Measurements from ENCODE around the gene TTYH3. TPM values are rescaled to one million over a fixed set of nuclear protein-coding genes. Genes with fewer than 3 reads are reported as not detected.

The TTYH3 gene
- total RNA-seq, 6 experiments from 2014 or later = 10.3 to 59.3 (median 37.6) TPM

GRCh38 chr7:2686101-2686500 lies 54.3 kb downstream of the TTYH3 start:
- Histone ChIP-seq H3K36me3 (no peaks in the 10 kb centered on the region), H3K27ac (no peak overlapping the region), H3K9me3 (no peaks in the 10 kb centered on the region), H3K4me3 (no peak overlapping the region), H3K27me3 (peaks cover 0 to 13% of the 10 kb centered on the region in 2 donors), H3K4me1 (no peaks in the 10 kb centered on the region)
- DNase-seq = no peak
- intact Hi-C loops (cut with DNase I) = loop anchor here (10.0 kb wide), 3 partner anchors 111 to 211 kb away; partner anchors contain the start of gene GRIFIN (in 2 of the 2)
- no peak for ATAC-seq
- WGBS (ENCODE audit: insufficient coverage, low coverage, low lambda C conversion rate, missing lambda C conversion rate) = 84% methylated on average over 14 of the region's 14 CpGs
- TF ChIP-seq POLR2A (IDR thresholded peaks at IDR 0.05) (no peak), CTCF (IDR thresholded peaks at IDR 0.05) (no peak)

GRCh38 chr7:2687338-2687869 lies 55.6 kb downstream of the TTYH3 start:
- WGBS (ENCODE audit: insufficient coverage, low coverage, low lambda C conversion rate, missing lambda C conversion rate) = 75% methylated on average over 6 of the region's 17 CpGs
- no peaks in the 10 kb centered on the region for H3K4me1 ChIP-seq
- TF ChIP-seq CTCF (IDR thresholded peaks at IDR 0.05) (no peak), POLR2A (IDR thresholded peaks at IDR 0.05) (no peak)
- DNase-seq (no peak), ATAC-seq (peak in 3 of 4 donors; percentile 8 to 23 (median 16))
- no peak overlapping the region for H3K4me3 ChIP-seq
- intact Hi-C loops (cut with DNase I) = loop anchor here (10.0 kb wide), 3 partner anchors 113 to 213 kb away; partner anchors contain the start of gene GRIFIN (in 2 of the 2)
- H3K27me3 ChIP-seq = peaks cover 0 to 13% of the 10 kb centered on the region in 2 donors
- H3K9me3 ChIP-seq = no peaks in the 10 kb centered on the region
- no peaks in the 10 kb centered on the region for H3K36me3 ChIP-seq
- no peak overlapping the region for H3K27ac ChIP-seq

- Histone ChIP-seq H3K4me1 (no peaks in the 10 kb centered on the region), H3K27me3 (peaks cover 0 to 13% of the 10 kb centered on the region in 2 donors), H3K9me3 (no peaks in the 10 kb centered on the region), H3K4me3 (no peak within 1 kb of the TSS), H3K27ac (no peak within 1 kb of the TSS), H3K36me3 (no peaks in the 10 kb centered on the region)
- peak in 2 of 4 donors; percentile 27 to 34 for ATAC-seq
- no peak for DNase-seq
- 0% methylated on average over 3 of the region's 41 CpGs for WGBS (ENCODE audit: insufficient coverage, low coverage, low lambda C conversion rate, missing lambda C conversion rate)
- intact Hi-C loops (cut with DNase I) = loop anchor here (10.0 kb wide), 3 partner anchors 113 to 213 kb away; partner anchors contain the start of gene GRIFIN (in 2 of the 2)
- TF ChIP-seq POLR2A (IDR thresholded peaks at IDR 0.05) (no peak), CTCF (IDR thresholded peaks at IDR 0.05) (no peak)
These were observed 56.1 kb downstream of the TTYH3 start, which contains the start of gene AMZ1 for GRCh38 chr7:2687881-2688318. Gene AMZ1 (plus strand): TSS chr7:2688202. CDS start chr7:2700452, 12,250 bp downstream.

GRCh38 chr7:2688409-2689342 lies 56.9 kb downstream of the TTYH3 start:
- 14% methylated on average over 25 of the region's 62 CpGs for WGBS (ENCODE audit: insufficient coverage, low coverage, low lambda C conversion rate, missing lambda C conversion rate)
- Histone ChIP-seq H3K27me3 (peaks cover 0 to 13% of the 10 kb centered on the region in 2 donors), H3K36me3 (no peaks in the 10 kb centered on the region), H3K4me1 (peaks cover 0 to 5% (median 0%) of the 10 kb centered on the region in 4 donors), H3K27ac (no peak overlapping the region), H3K4me3 (no peak overlapping the region), H3K9me3 (no peaks in the 10 kb centered on the region)
- intact Hi-C loops (cut with DNase I) = loop anchor here (10.0 kb wide), 3 partner anchors 114 to 214 kb away; partner anchors contain the start of gene GRIFIN (in 2 of the 2)
- DNase-seq (no peak), ATAC-seq (peak in 1 of 4 donors; percentile 7)
- TF ChIP-seq CTCF (IDR thresholded peaks at IDR 0.05) = no peak
- no peak for TF ChIP-seq POLR2A (IDR thresholded peaks at IDR 0.05)

Data from right lobe of liver (tissue), 6 donors.